GM12875 (cell line): Measurements from ENCODE around the gene PFKP.

Experiments
- H3K4me3 ChIP-seq: one replicate; pipeline ENCODE4 v1.5.1; 2011; ENCODE audit warnings: low read depth, low read length, control low read depth
- TF ChIP-seq, protein P1 (sequence below): IDR thresholded peaks from 2 replicates; pipeline ENCODE4 v1.5.1; 2011; ENCODE audit warnings: low read depth, mild to moderate bottlenecking, control low read depth, inconsistent platforms, low read length, moderate library complexity, borderline replicate concordance; ENCODE audit not compliant: insufficient read depth

Gene PFKP

GRCh38 chr10:3046981-3047547 is 20.3 kb upstream of the PFKP start:
- TF ChIP-seq, protein P1, sequence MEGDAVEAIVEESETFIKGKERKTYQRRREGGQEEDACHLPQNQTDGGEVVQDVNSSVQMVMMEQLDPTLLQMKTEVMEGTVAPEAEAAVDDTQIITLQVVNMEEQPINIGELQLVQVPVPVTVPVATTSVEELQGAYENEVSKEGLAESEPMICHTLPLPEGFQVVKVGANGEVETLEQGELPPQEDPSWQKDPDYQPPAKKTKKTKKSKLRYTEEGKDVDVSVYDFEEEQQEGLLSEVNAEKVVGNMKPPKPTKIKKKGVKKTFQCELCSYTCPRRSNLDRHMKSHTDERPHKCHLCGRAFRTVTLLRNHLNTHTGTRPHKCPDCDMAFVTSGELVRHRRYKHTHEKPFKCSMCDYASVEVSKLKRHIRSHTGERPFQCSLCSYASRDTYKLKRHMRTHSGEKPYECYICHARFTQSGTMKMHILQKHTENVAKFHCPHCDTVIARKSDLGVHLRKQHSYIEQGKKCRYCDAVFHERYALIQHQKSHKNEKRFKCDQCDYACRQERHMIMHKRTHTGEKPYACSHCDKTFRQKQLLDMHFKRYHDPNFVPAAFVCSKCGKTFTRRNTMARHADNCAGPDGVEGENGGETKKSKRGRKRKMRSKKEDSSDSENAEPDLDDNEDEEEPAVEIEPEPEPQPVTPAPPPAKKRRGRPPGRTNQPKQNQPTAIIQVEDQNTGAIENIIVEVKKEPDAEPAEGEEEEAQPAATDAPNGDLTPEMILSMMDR, result no peak
- H3K4me3 ChIP-seq, result no peak overlapping the region

- TF ChIP-seq, protein P1, result no peak
- H3K4me3 ChIP-seq, result no peak overlapping the region
Measured at GRCh38 chr10:3047596-3047995, 19.8 kb upstream of the PFKP start.

DNA sequence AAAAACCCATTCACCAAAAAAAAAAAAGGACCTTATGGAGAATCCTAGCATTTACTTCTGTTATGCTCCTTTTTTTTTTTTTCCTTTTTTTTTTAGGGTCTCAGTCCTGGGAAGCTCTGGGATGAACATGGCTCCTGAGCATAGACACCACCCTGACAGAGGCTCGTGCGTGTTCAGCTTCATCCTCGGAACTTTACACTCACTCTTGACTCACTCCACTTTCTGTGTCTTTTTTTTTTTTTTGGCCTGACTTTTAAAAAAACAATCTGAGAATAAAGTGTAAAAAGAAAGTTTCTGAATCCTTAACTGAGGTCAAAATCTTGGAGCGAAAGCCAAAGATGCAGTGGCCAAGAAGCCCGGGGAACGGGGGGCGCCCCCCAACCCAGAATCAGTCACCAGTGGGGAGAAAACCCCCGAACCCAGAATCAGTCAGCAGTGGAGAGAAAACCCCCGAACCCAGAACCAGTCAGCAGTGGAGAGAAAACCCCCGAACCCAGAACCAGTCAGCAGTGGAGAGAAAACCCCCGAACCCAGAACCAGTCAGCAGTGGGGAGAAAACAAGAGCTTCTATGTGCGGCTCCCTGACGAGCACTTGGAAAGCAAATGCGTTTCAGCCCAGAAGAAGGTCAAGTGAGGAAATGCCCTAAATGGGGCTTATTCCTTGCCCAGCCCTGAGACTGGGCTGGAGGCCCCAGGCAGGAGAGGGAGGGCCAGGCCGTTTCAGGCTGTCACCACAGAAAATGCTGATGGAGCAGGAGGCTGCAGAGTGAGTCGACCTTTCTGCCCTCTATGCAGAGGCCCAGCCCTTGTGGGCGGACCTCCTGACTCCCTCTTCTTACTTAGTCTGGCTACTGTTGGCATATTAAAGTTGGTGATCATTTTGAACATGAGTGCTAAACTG is 19.0 kb upstream of the PFKP start:
- H3K4me3 ChIP-seq, result no peak overlapping the region
- TF ChIP-seq, protein P1, result no peak

- no peak overlapping the region for H3K4me3 ChIP-seq
- TF ChIP-seq, protein P1, result no peak
Measured at GRCh38 chr10:3051692-3052091, 15.7 kb upstream of the PFKP start.

DNA sequence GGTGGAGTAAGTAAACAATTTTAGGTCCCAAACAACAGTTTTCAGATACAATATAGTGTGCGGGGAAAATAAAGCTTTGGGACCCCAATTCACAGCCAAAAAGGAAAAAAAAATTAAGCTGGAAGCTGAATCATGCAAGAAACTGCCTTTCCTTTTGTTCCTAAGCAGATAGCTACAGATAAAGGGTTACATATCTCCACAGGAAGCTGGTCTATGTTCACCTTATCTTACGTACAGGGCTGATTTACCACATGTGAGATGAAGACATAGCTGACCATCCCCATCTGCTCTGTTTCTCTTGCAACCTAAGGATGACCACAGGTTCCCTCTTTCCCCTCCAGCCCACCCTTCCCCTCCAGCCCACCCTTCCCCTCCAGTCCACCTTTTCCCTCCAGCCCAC is 14.2 kb upstream of the PFKP start:
- TF ChIP-seq, protein P1, result no peak
- H3K4me3 ChIP-seq, result no peak overlapping the region

DNA sequence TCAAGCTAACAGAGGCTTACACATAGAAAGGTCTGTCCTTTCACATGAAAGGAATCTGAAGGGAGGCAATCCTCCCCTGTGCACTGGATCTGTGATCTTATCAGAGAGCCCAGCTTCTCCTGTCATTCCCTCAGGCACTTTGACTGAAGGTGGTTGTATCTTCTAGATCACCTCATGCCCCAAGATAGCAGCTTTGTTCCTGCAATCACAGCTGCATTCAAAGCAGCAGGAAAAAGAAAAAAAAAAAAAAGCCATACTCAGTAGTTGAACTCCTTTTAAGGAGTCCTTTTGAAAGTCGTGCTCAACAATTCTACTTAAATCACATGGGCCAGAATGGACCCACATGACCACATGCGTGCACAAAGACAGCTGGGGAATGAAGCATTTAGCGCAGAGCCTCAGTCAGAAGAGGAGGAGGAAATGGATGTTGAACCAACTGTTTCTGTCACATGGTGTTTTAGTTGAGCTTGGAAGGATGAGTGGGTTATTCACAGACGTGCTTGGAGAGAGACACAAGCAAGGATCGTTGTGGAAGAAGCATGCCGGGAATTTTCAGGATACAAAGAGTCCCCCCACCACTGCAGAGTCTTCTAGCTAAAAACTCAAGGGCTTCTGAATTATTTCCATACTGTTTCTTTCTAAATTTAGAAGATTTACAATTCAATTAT is 13.0 kb upstream of the PFKP start:
- TF ChIP-seq, protein P1, result no peak
- H3K4me3 ChIP-seq, result no peak overlapping the region
